ENCODE data around the gene KIAA0232. TPM values are rescaled to one million over a fixed set of nuclear protein-coding genes. Genes with fewer than 3 reads are reported as not detected.

KIAA0232 gene
- total and polyA plus RNA-seq, 9 of the 15 experiments (the other 6 are each of a cell fraction or from before 2014, with no cell fraction given): 3.5 to 17.4 (median 13.0) TPM

DNA sequence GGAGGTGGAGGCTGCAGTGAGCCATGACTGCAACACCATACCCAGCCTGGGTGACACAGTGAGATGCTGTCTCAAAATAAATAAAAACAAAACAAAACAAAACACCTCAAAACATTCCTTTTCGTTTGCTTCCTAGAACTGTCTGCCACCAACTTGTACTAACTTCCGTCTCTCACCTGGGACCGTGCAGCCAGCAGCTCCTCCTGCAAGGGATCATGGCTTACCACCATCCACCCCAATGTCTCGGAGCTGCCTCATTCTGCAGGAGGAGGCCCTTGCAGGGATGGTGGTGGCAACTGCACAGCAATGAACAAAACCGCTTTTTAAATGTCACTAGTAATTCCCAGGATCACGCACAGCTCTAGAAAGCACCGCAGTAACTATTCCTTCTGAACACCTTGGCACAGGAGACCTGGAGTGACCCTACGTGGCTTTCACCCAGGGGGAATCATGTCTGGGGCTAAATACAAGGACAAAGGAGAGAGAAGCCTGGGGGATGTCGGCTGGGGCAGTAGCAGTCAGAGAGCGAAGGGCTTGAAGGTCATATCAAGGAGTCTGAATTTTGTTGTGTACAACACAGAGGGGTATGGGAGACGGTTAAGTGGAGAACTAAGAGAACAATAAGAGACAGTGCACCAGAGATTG is 17.4 kb upstream of the KIAA0232 start (continued):
- TF ChIP-seq, protein P1, sequence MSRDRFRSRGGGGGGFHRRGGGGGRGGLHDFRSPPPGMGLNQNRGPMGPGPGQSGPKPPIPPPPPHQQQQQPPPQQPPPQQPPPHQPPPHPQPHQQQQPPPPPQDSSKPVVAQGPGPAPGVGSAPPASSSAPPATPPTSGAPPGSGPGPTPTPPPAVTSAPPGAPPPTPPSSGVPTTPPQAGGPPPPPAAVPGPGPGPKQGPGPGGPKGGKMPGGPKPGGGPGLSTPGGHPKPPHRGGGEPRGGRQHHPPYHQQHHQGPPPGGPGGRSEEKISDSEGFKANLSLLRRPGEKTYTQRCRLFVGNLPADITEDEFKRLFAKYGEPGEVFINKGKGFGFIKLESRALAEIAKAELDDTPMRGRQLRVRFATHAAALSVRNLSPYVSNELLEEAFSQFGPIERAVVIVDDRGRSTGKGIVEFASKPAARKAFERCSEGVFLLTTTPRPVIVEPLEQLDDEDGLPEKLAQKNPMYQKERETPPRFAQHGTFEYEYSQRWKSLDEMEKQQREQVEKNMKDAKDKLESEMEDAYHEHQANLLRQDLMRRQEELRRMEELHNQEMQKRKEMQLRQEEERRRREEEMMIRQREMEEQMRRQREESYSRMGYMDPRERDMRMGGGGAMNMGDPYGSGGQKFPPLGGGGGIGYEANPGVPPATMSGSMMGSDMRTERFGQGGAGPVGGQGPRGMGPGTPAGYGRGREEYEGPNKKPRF (IDR thresholded peaks at IDR 0.05; ENCODE audit: low read depth, low read length): no peak
- TF ChIP-seq, protein P2, sequence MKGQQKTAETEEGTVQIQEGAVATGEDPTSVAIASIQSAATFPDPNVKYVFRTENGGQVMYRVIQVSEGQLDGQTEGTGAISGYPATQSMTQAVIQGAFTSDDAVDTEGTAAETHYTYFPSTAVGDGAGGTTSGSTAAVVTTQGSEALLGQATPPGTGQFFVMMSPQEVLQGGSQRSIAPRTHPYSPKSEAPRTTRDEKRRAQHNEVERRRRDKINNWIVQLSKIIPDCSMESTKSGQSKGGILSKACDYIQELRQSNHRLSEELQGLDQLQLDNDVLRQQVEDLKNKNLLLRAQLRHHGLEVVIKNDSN (CRISPR knock-in tag; IDR thresholded peaks at IDR 0.05): no peak
- TF ChIP-seq, protein P3, sequence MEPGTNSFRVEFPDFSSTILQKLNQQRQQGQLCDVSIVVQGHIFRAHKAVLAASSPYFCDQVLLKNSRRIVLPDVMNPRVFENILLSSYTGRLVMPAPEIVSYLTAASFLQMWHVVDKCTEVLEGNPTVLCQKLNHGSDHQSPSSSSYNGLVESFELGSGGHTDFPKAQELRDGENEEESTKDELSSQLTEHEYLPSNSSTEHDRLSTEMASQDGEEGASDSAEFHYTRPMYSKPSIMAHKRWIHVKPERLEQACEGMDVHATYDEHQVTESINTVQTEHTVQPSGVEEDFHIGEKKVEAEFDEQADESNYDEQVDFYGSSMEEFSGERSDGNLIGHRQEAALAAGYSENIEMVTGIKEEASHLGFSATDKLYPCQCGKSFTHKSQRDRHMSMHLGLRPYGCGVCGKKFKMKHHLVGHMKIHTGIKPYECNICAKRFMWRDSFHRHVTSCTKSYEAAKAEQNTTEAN (CRISPR knock-in tag; IDR thresholded peaks at IDR 0.05): no peak
- TF ChIP-seq MLX (CRISPR knock-in tag; conservative IDR thresholded peaks at IDR 0.05) (no peak), HNRNPLL (IDR thresholded peaks at IDR 0.05; ENCODE audit: low read depth, low read length, poor library complexity, severe bottlenecking) (no peak), ZNF431 (CRISPR knock-in tag; IDR thresholded peaks at IDR 0.05) (no peak)

Measured in K562 (cell line).